CD14-positive monocyte (primary cell): ENCODE data around the gene TAAR6. TPM values are rescaled to one million over a fixed set of nuclear protein-coding genes. Genes with fewer than 3 reads are reported as not detected.

Source experiments
- DNase-seq, 3 donors: peaks; one replicate each; pipeline ENCODE4 v3.0.0-alpha.2; 2011 to 2022
- H2AFZ ChIP-seq: 2 replicates; pipeline ENCODE4 v1.6.0; 2012; ENCODE audit warnings: mild to moderate bottlenecking, low read depth, low read length, inconsistent platforms; ENCODE audit not compliant: insufficient read depth, poor library complexity, severe bottlenecking
- H3K27ac ChIP-seq, 2 donors: 1 replicate in 1 of 2; 2 replicates in 1 of 2; pipeline ENCODE4 v1.5.1; 2012 to 2013; ENCODE audit warnings: low read length in 2 of 2, control low read depth in 1 of 2, inconsistent platforms in 1 of 2, low read depth in 1 of 2, mild to moderate bottlenecking in 1 of 2
- H3K27me3 ChIP-seq, 2 donors: one replicate each; pipeline versions ENCODE4 v1.6.0 to v1.6.1; 2011 to 2013; ENCODE audit warnings: low read length in 2 of 2; ENCODE audit not compliant: control insufficient read depth in 2 of 2, insufficient read depth in 2 of 2
- H3K36me3 ChIP-seq, 2 donors: replicated peaks in 1 of 2; 1 replicate in 1 of 2; 2 replicates in 1 of 2; pipeline versions ENCODE4 v1.5.1 to v1.6.1; 2012 to 2013; ENCODE audit warnings: low read length in 2 of 2, control low read depth in 1 of 2, inconsistent platforms in 1 of 2, mild to moderate bottlenecking in 1 of 2; ENCODE audit not compliant: insufficient read depth in 2 of 2, control insufficient read depth in 1 of 2
- H3K4me1 ChIP-seq, 2 donors: 1 replicate in 1 of 2; 2 replicates in 1 of 2; pipeline versions ENCODE4 v1.5.1 to v1.6.1; 2012 to 2013; ENCODE audit warnings: low read length in 2 of 2, control low read depth in 1 of 2, inconsistent platforms in 1 of 2, mild to moderate bottlenecking in 1 of 2, moderate library complexity in 1 of 2; ENCODE audit not compliant: insufficient read depth in 2 of 2, control insufficient read depth in 1 of 2
- H3K4me2 ChIP-seq: replicated peaks from 2 replicates; pipeline ENCODE3; 2012; ENCODE audit warnings: low read length, moderate library complexity, mild to moderate bottlenecking; ENCODE audit not compliant: poor library complexity, severe bottlenecking; ENCODE audit errors: extremely low read depth
- H3K4me3 ChIP-seq, 3 experiments: fragments of 200-600 bp in 1 of 3; sonication (generic) in 1 of 3; replicated peaks in 1 of 3; 1 replicate in 2 of 3; 2 replicates in 1 of 3; pipeline ENCODE4 v1.5.1; 2011 to 2013; ENCODE audit warnings: low read length in 3 of 3, mild to moderate bottlenecking in 3 of 3, control low read depth in 2 of 3, low read depth in 2 of 3, inconsistent platforms in 1 of 3, moderate library complexity in 1 of 3
- H3K79me2 ChIP-seq: 2 replicates; pipeline ENCODE4 v1.6.0; 2012; ENCODE audit warnings: mild to moderate bottlenecking, control low read depth, inconsistent platforms, low read length, moderate library complexity; ENCODE audit not compliant: insufficient read depth
- H3K9ac ChIP-seq: 2 replicates; pipeline ENCODE4 v1.6.0; 2017; ENCODE audit warnings: low read length, mild to moderate bottlenecking; ENCODE audit not compliant: insufficient read depth, poor library complexity, severe bottlenecking
- H3K9me3 ChIP-seq, 2 donors: replicated peaks in 1 of 2; 1 replicate in 1 of 2; 2 replicates in 1 of 2; pipeline versions ENCODE4 v1.5.1 to v1.6.1; 2012 to 2013; ENCODE audit warnings: low read length in 2 of 2, control low read depth in 1 of 2; ENCODE audit not compliant: control insufficient read depth in 1 of 2, insufficient read depth in 1 of 2
- H4K20me1 ChIP-seq: 2 replicates; pipeline ENCODE4 v1.6.0; 2012; ENCODE audit warnings: mild to moderate bottlenecking, low read length, control low read depth, moderate library complexity; ENCODE audit not compliant: insufficient read depth
- H3K27ac Mint-ChIP-seq, 7 donors: one replicate each; pipeline ENCODE4 v1.8.0; 2020; ENCODE audit warnings: mild to moderate bottlenecking in 7 of 7, mixed read lengths in 7 of 7, moderate library complexity in 6 of 7, inconsistent platforms in 2 of 7
- H3K27me3 Mint-ChIP-seq, 3 donors: one replicate each; pipeline ENCODE4 v1.8.0; 2021 to 2022; ENCODE audit warnings: low read depth in 3 of 3, mild to moderate bottlenecking in 3 of 3, mixed read lengths in 3 of 3, moderate library complexity in 3 of 3, inconsistent platforms in 1 of 3
- H3K36me3 Mint-ChIP-seq, 2 donors: one replicate each; pipeline ENCODE4 v1.8.0; 2020; ENCODE audit warnings: mixed read lengths in 2 of 2, inconsistent platforms in 1 of 2, mild to moderate bottlenecking in 1 of 2
- H3K4me1 Mint-ChIP-seq: one replicate; pipeline ENCODE4 v1.8.0; 2020; ENCODE audit warnings: mild to moderate bottlenecking, mixed read lengths
- H3K4me3 Mint-ChIP-seq, 2 donors: one replicate each; pipeline ENCODE4 v1.8.0; 2020; ENCODE audit warnings: mild to moderate bottlenecking in 2 of 2, mixed read lengths in 2 of 2, moderate library complexity in 1 of 2
- H3K9me3 Mint-ChIP-seq, 7 donors: one replicate each; pipeline ENCODE4 v1.8.0; 2020 to 2022; ENCODE audit warnings: mixed read lengths in 7 of 7, mild to moderate bottlenecking in 6 of 7, moderate library complexity in 6 of 7, inconsistent platforms in 2 of 7
- WGBS: methylation state at CpG from one replicate; pipeline ENCODE4 v1.1.5; 2013; ENCODE audit warnings: missing lambda C conversion rate; ENCODE audit not compliant: insufficient coverage; 5-methylcytosine and 5-hydroxymethylcytosine counted together
- intact Hi-C, 2 donors: fragments of 100-400 bp; cut with micrococcal nuclease; formaldehyde crosslinking; loops; one replicate each; pipeline versions ENCODE4 v1.15.0 to v1.15.1; 2023
- polyA plus RNA-seq, 3 donors: library from polyadenylated mRNA; depleted of rRNA in 1 of 3; unstranded in 2 of 3; stranded (reverse) in 1 of 3; fragments of 300-500 nt in 2 of 3; fragments of >200 nt in 1 of 3; fragmentation: Illumina TruSeq in 2 of 3; gene quantifications; 1 replicate in 2 of 3; 2 replicates in 1 of 3; pipeline ENCODE4 v1.2.3, GENCODE V29; 2012 to 2021
- TF ChIP-seq, protein P1 (sequence below): fragments of 200-600 bp; IDR thresholded peaks from one replicate; pipeline ENCODE4 v1.8.0; 2022; ENCODE audit warnings: antibody characterized with exemption, mild to moderate bottlenecking

Gene TAAR6
- polyA plus RNA-seq, 3 donors = not detected

DNA sequence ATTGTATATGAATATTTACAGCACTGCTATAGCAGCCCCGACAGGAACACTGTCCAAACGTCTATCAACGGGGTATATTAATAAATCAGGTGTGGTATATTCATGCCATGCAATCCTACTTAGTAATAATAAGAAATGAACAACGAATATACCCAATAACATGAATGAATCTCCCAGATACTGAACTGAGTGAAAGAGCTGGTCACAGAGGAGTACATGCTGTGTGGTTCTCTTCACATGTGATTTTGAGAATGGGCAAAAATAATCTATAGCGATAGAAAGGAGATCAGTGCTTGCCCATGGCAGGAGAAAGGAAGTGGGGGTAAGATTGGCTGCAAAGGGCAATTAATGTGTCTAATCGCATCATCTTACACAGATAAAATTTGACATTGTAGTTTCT, 3.7 kb upstream of the TAAR6 start:
- WGBS = no CpG with 5 or more reads among the region's 6 CpGs
- no peaks in the 10 kb centered on the region for H3K36me3 ChIP-seq
- H3K27ac Mint-ChIP-seq = no peak overlapping the region

DNA sequence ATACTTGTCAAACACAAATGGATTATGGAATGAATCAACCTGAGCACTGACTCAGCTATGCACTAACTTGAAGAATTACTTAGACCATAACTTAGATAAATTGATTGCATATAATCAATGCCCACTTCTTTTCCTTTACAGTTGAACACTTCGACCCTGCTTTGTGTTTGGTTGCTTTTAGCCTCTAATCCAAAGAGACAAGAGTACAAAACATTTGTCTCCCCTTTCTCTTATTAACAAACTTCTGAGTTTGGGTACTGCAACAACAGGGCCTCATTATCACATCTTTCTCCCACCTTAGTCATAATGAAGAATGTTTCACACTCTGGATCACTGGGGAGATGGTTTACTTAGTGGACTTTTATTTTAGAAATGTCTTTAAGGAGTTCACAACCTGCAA, 2.6 kb upstream of the TAAR6 start:
- Histone ChIP-seq H2AFZ (no peak overlapping the region), H3K27ac (no peak overlapping the region), H3K4me3 (no peak overlapping the region), H3K9ac (no peak overlapping the region), H3K4me1 (peaks cover 10 to 16% of the 10 kb centered on the region in 2 donors), H3K27me3 (peaks cover 5 to 14% of the 10 kb centered on the region in 2 donors), H4K20me1 (no peaks in the 10 kb centered on the region), H3K4me2 (no peak overlapping the region), H3K9me3 (no peaks in the 10 kb centered on the region), H3K79me2 (no peaks in the 10 kb centered on the region), H3K36me3 (no peaks in the 10 kb centered on the region)
- H3K4me1 Mint-ChIP-seq = peaks cover 11% of the 10 kb centered on the region
- TF ChIP-seq, protein P1, sequence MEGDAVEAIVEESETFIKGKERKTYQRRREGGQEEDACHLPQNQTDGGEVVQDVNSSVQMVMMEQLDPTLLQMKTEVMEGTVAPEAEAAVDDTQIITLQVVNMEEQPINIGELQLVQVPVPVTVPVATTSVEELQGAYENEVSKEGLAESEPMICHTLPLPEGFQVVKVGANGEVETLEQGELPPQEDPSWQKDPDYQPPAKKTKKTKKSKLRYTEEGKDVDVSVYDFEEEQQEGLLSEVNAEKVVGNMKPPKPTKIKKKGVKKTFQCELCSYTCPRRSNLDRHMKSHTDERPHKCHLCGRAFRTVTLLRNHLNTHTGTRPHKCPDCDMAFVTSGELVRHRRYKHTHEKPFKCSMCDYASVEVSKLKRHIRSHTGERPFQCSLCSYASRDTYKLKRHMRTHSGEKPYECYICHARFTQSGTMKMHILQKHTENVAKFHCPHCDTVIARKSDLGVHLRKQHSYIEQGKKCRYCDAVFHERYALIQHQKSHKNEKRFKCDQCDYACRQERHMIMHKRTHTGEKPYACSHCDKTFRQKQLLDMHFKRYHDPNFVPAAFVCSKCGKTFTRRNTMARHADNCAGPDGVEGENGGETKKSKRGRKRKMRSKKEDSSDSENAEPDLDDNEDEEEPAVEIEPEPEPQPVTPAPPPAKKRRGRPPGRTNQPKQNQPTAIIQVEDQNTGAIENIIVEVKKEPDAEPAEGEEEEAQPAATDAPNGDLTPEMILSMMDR = no peak
- H3K9me3 Mint-ChIP-seq = no peaks in the 10 kb centered on the region
- WGBS = no CpG with 5 or more reads among the region's 1 CpG
- DNase-seq = no peak
- H3K27me3 Mint-ChIP-seq = peaks cover 0 to 14% (median 2%) of the 10 kb centered on the region in 3 donors
- H3K27ac Mint-ChIP-seq = no peak overlapping the region
- H3K36me3 Mint-ChIP-seq = no peaks in the 10 kb centered on the region
- intact Hi-C loops = no loop called here
- H3K4me3 Mint-ChIP-seq = no peak overlapping the region

More for the DNA sequence above, 3.7 kb upstream of the TAAR6 start:
- no peaks in the 10 kb centered on the region for H3K9me3 ChIP-seq
- intact Hi-C loops = no loop called here
- no peaks in the 10 kb centered on the region for H3K36me3 Mint-ChIP-seq
- no peak overlapping the region for H3K27ac ChIP-seq
- DNase-seq = no peak
- no peak overlapping the region for H3K4me3 Mint-ChIP-seq
- no peak overlapping the region for H2AFZ ChIP-seq
- no peaks in the 10 kb centered on the region for H3K79me2 ChIP-seq
- H3K27me3 Mint-ChIP-seq = peaks cover 0 to 15% (median 2%) of the 10 kb centered on the region in 3 donors
- no peaks in the 10 kb centered on the region for H4K20me1 ChIP-seq
- peaks cover 6 to 14% of the 10 kb centered on the region in 2 donors for H3K27me3 ChIP-seq
- no peak overlapping the region for H3K9ac ChIP-seq
- no peaks in the 10 kb centered on the region for H3K9me3 Mint-ChIP-seq
- H3K4me3 ChIP-seq = no peak overlapping the region
- peaks cover 2 to 5% of the 10 kb centered on the region in 2 donors for H3K4me1 ChIP-seq
- TF ChIP-seq, protein P1 = no peak
- H3K4me2 ChIP-seq = no peak overlapping the region
- peaks cover under 1% of the 10 kb centered on the region for H3K4me1 Mint-ChIP-seq
